ENCODE measurements around the gene PSME2. TPM values are rescaled to one million over a fixed set of nuclear protein-coding genes. Genes with fewer than 3 reads are reported as not detected.
A peak's percentile ranks its signal among the peaks of the same experiment; 100 is the strongest.

The PSME2 gene
- total RNA-seq, 1 experiment from 2014 or later: 126 TPM

DNA sequence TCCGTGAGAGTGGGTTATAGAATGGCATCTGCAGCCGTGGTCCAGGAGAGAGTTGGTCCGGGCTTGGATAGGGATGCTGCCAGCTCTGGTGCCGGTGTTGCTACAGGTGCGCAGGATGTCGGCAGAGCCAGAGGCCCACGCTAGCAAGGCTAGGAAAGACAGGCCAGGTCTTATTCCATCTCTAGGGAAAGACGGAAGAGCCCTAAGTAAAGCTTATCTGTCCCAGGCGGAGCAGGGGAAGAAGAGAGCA lies 10.9 kb downstream of the PSME2 start:
- no peak overlapping the region for H2BK5ac ChIP-seq (ENCODE audit: insufficient read length, low read length)
- Mint-ChIP-seq H3K27me3 (ENCODE audit: low read depth) (no peaks in the 10 kb centered on the region), H3K9me3 (0 out of 5 replicates have a peak, but pooled peaks cover 0 to 2% of the 10 kb centered on the region in 2 experiments), H3K4me3 (peak overlapping the region; percentile 73 to 89), H3K36me3 (ENCODE audit: insufficient read depth in 1 of 3, low read depth in 3 of 3) (peaks cover 22 to 33% (median 27%) of the 10 kb centered on the region in 3 experiments), H3K4me1 (peaks cover 28 to 33% of the 10 kb centered on the region in 2 experiments), H3K27ac (peak overlapping the region; percentile 55 to 93 (median 82); a peak in 4 of 7 replicates)
- no peak overlapping the region for H4K91ac ChIP-seq (ENCODE audit: insufficient read length, low read depth, low read length)
- no peak for DNase-seq
- no peaks in the 10 kb centered on the region for H3K4me1 ChIP-seq (ENCODE audit: insufficient read depth, low read length)
- no peak overlapping the region for H3T11ph ChIP-seq (ENCODE audit: low read length)
- H4K8ac ChIP-seq (replicated peaks; ENCODE audit: insufficient read length, low read depth, low read length): no peak overlapping the region
- H2BK12ac ChIP-seq (ENCODE audit: insufficient read length, low read depth, low read length): no peak overlapping the region
- H3K4ac ChIP-seq (ENCODE audit: low read depth, low read length): no peak overlapping the region
- no peaks in the 10 kb centered on the region for H3K9me3 ChIP-seq (ENCODE audit: control insufficient read depth, low read depth, low read length)
- TF ChIP-seq, protein P1, sequence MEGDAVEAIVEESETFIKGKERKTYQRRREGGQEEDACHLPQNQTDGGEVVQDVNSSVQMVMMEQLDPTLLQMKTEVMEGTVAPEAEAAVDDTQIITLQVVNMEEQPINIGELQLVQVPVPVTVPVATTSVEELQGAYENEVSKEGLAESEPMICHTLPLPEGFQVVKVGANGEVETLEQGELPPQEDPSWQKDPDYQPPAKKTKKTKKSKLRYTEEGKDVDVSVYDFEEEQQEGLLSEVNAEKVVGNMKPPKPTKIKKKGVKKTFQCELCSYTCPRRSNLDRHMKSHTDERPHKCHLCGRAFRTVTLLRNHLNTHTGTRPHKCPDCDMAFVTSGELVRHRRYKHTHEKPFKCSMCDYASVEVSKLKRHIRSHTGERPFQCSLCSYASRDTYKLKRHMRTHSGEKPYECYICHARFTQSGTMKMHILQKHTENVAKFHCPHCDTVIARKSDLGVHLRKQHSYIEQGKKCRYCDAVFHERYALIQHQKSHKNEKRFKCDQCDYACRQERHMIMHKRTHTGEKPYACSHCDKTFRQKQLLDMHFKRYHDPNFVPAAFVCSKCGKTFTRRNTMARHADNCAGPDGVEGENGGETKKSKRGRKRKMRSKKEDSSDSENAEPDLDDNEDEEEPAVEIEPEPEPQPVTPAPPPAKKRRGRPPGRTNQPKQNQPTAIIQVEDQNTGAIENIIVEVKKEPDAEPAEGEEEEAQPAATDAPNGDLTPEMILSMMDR (conservative IDR thresholded peaks at IDR 0.05): no peak
- no peak overlapping the region for H2BK120ac ChIP-seq (ENCODE audit: low read depth, low read length, poor library complexity, severe bottlenecking)
- H4K20me1 ChIP-seq (ENCODE audit: control insufficient read depth, insufficient read depth, insufficient read length): no peaks in the 10 kb centered on the region
- no peak overlapping the region for H3K9ac ChIP-seq (ENCODE audit: extremely low read depth, insufficient read length, low read length)
- H4K5ac ChIP-seq (ENCODE audit: insufficient read length, low read depth, low read length): no peak overlapping the region
- no peak overlapping the region for H2BK15ac ChIP-seq (ENCODE audit: low read depth, low read length)
- 0 out of 2 replicates have a peak overlapping the region, but pooled peaks have one; percentile 59 for H3K14ac ChIP-seq (ENCODE audit: insufficient read depth, low read length)
- no peak overlapping the region for H2AFZ ChIP-seq (ENCODE audit: low read length)
- peaks cover 3% of the 10 kb centered on the region; the same call in 1 of the 2 replicates for H3K79me2 ChIP-seq (ENCODE audit: insufficient read depth, low read length)
- no peak overlapping the region for H3K27ac ChIP-seq (ENCODE audit: insufficient read length, low read depth, low read length)
- no peaks in the 10 kb centered on the region for H3K27me3 ChIP-seq (ENCODE audit: insufficient read depth, low read length)
- H3K4me2 ChIP-seq (ENCODE audit: insufficient read depth, insufficient read length, low read length): peak overlapping the region; percentile 64
- no peak overlapping the region for H2AK5ac ChIP-seq (ENCODE audit: insufficient read length, low read length)
- H3K18ac ChIP-seq (ENCODE audit: insufficient read length, low read depth, low read length): no peak overlapping the region
- WGBS (ENCODE audit: extremely low coverage, insufficient read length, low lambda C conversion rate): no CpG with 5 or more reads among the region's 9 CpGs
- H3K23me2 ChIP-seq (ENCODE audit: insufficient read length, low read depth, low read length, poor library complexity, severe bottlenecking): peaks cover 10% of the 10 kb centered on the region
- no peak overlapping the region for H3K56ac ChIP-seq (ENCODE audit: insufficient read length, low read depth, low read length)
- H3K23ac ChIP-seq (ENCODE audit: insufficient read length, low read depth, low read length): no peak overlapping the region
- H3K79me1 ChIP-seq (ENCODE audit: insufficient read depth, low read depth, low read length, poor library complexity, severe bottlenecking): peaks cover 2% of the 10 kb centered on the region
- H2BK20ac ChIP-seq (ENCODE audit: low read depth, low read length, poor library complexity, severe bottlenecking): no peak overlapping the region
